HEK293 (cell line): ENCODE results near the gene YAE1.

Experiments
- CTCF ChIA-PET: fragments of 350-600 bp; formaldehyde crosslinking; extraction: SDS; loops from one replicate; lab custom pipeline; 2021; ENCODE audit warnings: antibody characterized with exemption; lab: Yijun Ruan, JAX
- POLR2A ChIA-PET: fragments of 300-600 bp; formaldehyde crosslinking; extraction: SDS; loops from one replicate; lab custom pipeline; 2020; ENCODE audit warnings: antibody characterized with exemption, inconsistent platforms; lab: Yijun Ruan, JAX
- H3K27ac ChIP-seq: fragments of 200-500 bp; sonication (Bioruptor generic); 2 replicates; pipeline ENCODE4 v1.5.1; 2014; ENCODE audit warnings: low read depth, low read length, control low read depth, inconsistent platforms; ENCODE audit errors: extremely low read depth
- H3K36me3 ChIP-seq, 2 experiments: fragments of 200-500 bp in 1 of 2; sonication (Bioruptor generic) in 1 of 2; 1 replicate in 1 of 2; 2 replicates in 1 of 2; pipeline ENCODE4 v1.5.1; 2014 to 2017; ENCODE audit warnings: inconsistent platforms in 2 of 2, low read length in 2 of 2; ENCODE audit not compliant: control insufficient read depth in 2 of 2, insufficient read depth in 1 of 2
- H3K4me1 ChIP-seq: fragments of 200-500 bp; sonication (Bioruptor generic); 2 replicates; pipeline ENCODE4 v1.5.1; 2014; ENCODE audit warnings: mild to moderate bottlenecking, low read length, inconsistent platforms; ENCODE audit not compliant: control insufficient read depth, insufficient read depth
- H3K4me3 ChIP-seq: 2 replicates; pipeline ENCODE4 v1.5.1; 2011; ENCODE audit warnings: low read depth, mild to moderate bottlenecking, control low read depth, low read length, moderate library complexity
- H3K9me3 ChIP-seq: fragments of 200-500 bp; sonication (Bioruptor generic); 2 replicates; pipeline ENCODE4 v1.5.1; 2014; ENCODE audit warnings: low read depth, low read length, inconsistent platforms; ENCODE audit not compliant: control insufficient read depth, insufficient read depth
- BCL11A ChIP-seq: fragments of 450-650 bp; formaldehyde crosslinking; IDR thresholded peaks from 2 replicates; pipeline ENCODE4 v1.5.1; 2016; ENCODE audit warnings: low read depth, missing biosample characterization, missing genetic modification characterization
- BCL11B ChIP-seq: fragments of 450-650 bp; formaldehyde crosslinking; IDR thresholded peaks from 2 replicates; pipeline ENCODE4 v1.5.1; 2016; ENCODE audit warnings: low read depth, missing biosample characterization, missing genetic modification characterization
- EGR2 ChIP-seq: fragments of 450-650 bp; formaldehyde crosslinking; IDR thresholded peaks from 2 replicates; pipeline ENCODE4 v1.5.1; 2016; ENCODE audit warnings: low read depth, missing biosample characterization, missing genetic modification characterization
- FEZF1 ChIP-seq: fragments of 450-650 bp; formaldehyde crosslinking; IDR thresholded peaks from 2 replicates; pipeline ENCODE4 v1.5.1; 2016; ENCODE audit warnings: missing biosample characterization, missing genetic modification characterization
- HOXA7 ChIP-seq: sonication (generic); formaldehyde crosslinking; IDR thresholded peaks from 2 replicates; pipeline ENCODE4 v1.8.1; 2022; ENCODE audit warnings: missing genetic modification reagents, borderline replicate concordance
- KLF10 ChIP-seq: fragments of 450-650 bp; IDR thresholded peaks from 2 replicates; pipeline ENCODE4 v1.5.1; 2018; ENCODE audit warnings: missing biosample characterization, mild to moderate bottlenecking, missing genetic modification characterization
- OSR2 ChIP-seq: fragments of 450-650 bp; formaldehyde crosslinking; IDR thresholded peaks from 2 replicates; pipeline ENCODE4 v1.5.1; 2016; ENCODE audit warnings: missing biosample characterization, missing genetic modification characterization
- PRDM1 ChIP-seq: fragments of 450-650 bp; formaldehyde crosslinking; IDR thresholded peaks from 2 replicates; pipeline ENCODE4; 2016; ENCODE audit warnings: missing biosample characterization, missing genetic modification characterization
- SALL2 ChIP-seq: fragments of 450-650 bp; formaldehyde crosslinking; IDR thresholded peaks from 2 replicates; pipeline ENCODE4 v1.5.0; 2017; ENCODE audit warnings: missing biosample characterization, mild to moderate bottlenecking, missing genetic modification characterization, borderline replicate concordance
- SCRT1 ChIP-seq: fragments of 450-650 bp; formaldehyde crosslinking; IDR thresholded peaks from 2 replicates; pipeline ENCODE4 v1.5.1; 2016; ENCODE audit warnings: missing biosample characterization, missing genetic modification characterization, borderline replicate concordance
- SCRT2 ChIP-seq: fragments of 450-650 bp; formaldehyde crosslinking; IDR thresholded peaks from 2 replicates; pipeline ENCODE4 v1.5.1; 2016; ENCODE audit warnings: missing biosample characterization, missing genetic modification characterization
- SP2 ChIP-seq: fragments of 450-650 bp; formaldehyde crosslinking; IDR thresholded peaks from 2 replicates; pipeline ENCODE4 v1.5.1; 2016; ENCODE audit warnings: missing biosample characterization, missing genetic modification characterization
- ZFP41 ChIP-seq: fragments of 450-650 bp; formaldehyde crosslinking; IDR thresholded peaks from 2 replicates; pipeline ENCODE4 v1.5.1; 2016; ENCODE audit warnings: missing biosample characterization, missing genetic modification characterization, borderline replicate concordance
- ZNF112 ChIP-seq: fragments of 450-650 bp; formaldehyde crosslinking; IDR thresholded peaks from 2 replicates; pipeline ENCODE4 v1.5.0; 2017; ENCODE audit warnings: missing biosample characterization, missing genetic modification characterization
- ZNF140 ChIP-seq: fragments of 450-650 bp; formaldehyde crosslinking; IDR thresholded peaks from 2 replicates; pipeline ENCODE4 v1.5.1; 2016; ENCODE audit warnings: missing biosample characterization, missing genetic modification characterization
- ZNF155 ChIP-seq: fragments of 450-650 bp; formaldehyde crosslinking; IDR thresholded peaks from 2 replicates; pipeline ENCODE4 v1.5.1; 2016; ENCODE audit warnings: missing biosample characterization, missing genetic modification characterization
- ZNF184 ChIP-seq: fragments of 450-650 bp; IDR thresholded peaks from 2 replicates; pipeline ENCODE4 v1.5.1; 2018; ENCODE audit warnings: missing biosample characterization, mild to moderate bottlenecking, missing genetic modification characterization
- ZNF221 ChIP-seq: fragments of 450-650 bp; formaldehyde crosslinking; IDR thresholded peaks from 2 replicates; pipeline ENCODE4 v1.5.1; 2017; ENCODE audit warnings: missing biosample characterization, missing genetic modification characterization, borderline replicate concordance
- ZNF248 ChIP-seq: fragments of 450-650 bp; formaldehyde crosslinking; IDR thresholded peaks from 2 replicates; pipeline ENCODE4 v1.5.1; 2017; ENCODE audit warnings: missing biosample characterization, missing genetic modification characterization
- ZNF354C ChIP-seq: fragments of 450-650 bp; formaldehyde crosslinking; IDR thresholded peaks from 2 replicates; pipeline ENCODE4 v1.5.1; 2016; ENCODE audit warnings: missing biosample characterization, missing genetic modification characterization, low read depth, borderline replicate concordance
- ZNF404 ChIP-seq: fragments of 450-650 bp; formaldehyde crosslinking; IDR thresholded peaks from 2 replicates; pipeline ENCODE4 v1.5.1; 2017; ENCODE audit warnings: missing biosample characterization, missing genetic modification characterization
- ZNF416 ChIP-seq: fragments of 450-650 bp; formaldehyde crosslinking; IDR thresholded peaks from 2 replicates; pipeline ENCODE4 v1.5.1; 2016; ENCODE audit warnings: missing biosample characterization, missing genetic modification characterization
- ZNF433 ChIP-seq: fragments of 450-650 bp; formaldehyde crosslinking; IDR thresholded peaks from 2 replicates; pipeline ENCODE4 v1.5.1; 2016; ENCODE audit warnings: missing biosample characterization, missing genetic modification characterization, low read depth
- ZNF510 ChIP-seq: fragments of 450-650 bp; formaldehyde crosslinking; IDR thresholded peaks from 2 replicates; pipeline ENCODE4 v1.5.1; 2018; ENCODE audit warnings: mild to moderate bottlenecking, missing genetic modification characterization, missing biosample characterization; ENCODE audit not compliant: insufficient replicate concordance
- ZNF549 ChIP-seq: fragments of 450-650 bp; IDR thresholded peaks from 2 replicates; pipeline ENCODE4 v1.5.1; 2018; ENCODE audit warnings: missing biosample characterization, missing genetic modification characterization, mild to moderate bottlenecking, inconsistent platforms, moderate library complexity
- ZNF629 ChIP-seq: fragments of 450-650 bp; formaldehyde crosslinking; IDR thresholded peaks from 2 replicates; pipeline ENCODE4 v1.5.1; 2017; ENCODE audit warnings: missing biosample characterization, missing genetic modification characterization
- ZNF777 ChIP-seq: fragments of 450-650 bp; formaldehyde crosslinking; IDR thresholded peaks from 2 replicates; pipeline ENCODE4 v1.5.1; 2017; ENCODE audit warnings: missing biosample characterization, missing genetic modification characterization, borderline replicate concordance
- ZNF792 ChIP-seq: fragments of 450-650 bp; formaldehyde crosslinking; IDR thresholded peaks from 2 replicates; pipeline ENCODE4 v1.5.1; 2016; ENCODE audit warnings: missing biosample characterization, missing genetic modification characterization
- ZXDB ChIP-seq: fragments of 450-650 bp; formaldehyde crosslinking; IDR thresholded peaks from 2 replicates; pipeline ENCODE4 v1.5.1; 2016; ENCODE audit warnings: missing biosample characterization, missing genetic modification characterization
- TF ChIP-seq, protein P1 (sequence below): fragments of 450-650 bp; formaldehyde crosslinking; IDR thresholded peaks from 2 replicates; pipeline ENCODE4 v1.5.1; 2016; ENCODE audit warnings: missing biosample characterization, missing genetic modification characterization, borderline replicate concordance
- TF ChIP-seq, protein P2 (sequence below): fragments of 450-650 bp; IDR thresholded peaks from 2 replicates; pipeline ENCODE4 v1.5.1; 2018; ENCODE audit warnings: missing biosample characterization, missing genetic modification characterization

Gene YAE1

DNA sequence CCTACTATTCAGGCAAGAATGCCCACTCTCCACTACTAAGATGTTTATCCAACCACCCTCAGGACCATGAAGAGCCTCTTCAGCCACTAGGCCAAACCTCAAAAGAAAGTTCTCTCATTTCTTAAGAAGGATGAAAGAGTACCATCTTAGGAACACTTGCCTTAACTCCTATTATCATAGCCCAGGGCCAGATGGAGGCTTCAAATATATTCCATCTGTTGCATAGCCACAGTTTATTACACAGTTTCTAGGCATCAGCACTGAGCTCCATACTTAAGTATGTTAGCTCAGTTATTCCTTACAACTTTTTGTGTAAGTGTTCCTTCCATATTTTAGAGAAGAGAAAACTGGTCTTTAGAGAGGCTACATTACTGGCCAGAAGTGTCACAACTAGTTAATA, 37.4 kb upstream of the YAE1 start (continued):
- TF ChIP-seq, protein P1, sequence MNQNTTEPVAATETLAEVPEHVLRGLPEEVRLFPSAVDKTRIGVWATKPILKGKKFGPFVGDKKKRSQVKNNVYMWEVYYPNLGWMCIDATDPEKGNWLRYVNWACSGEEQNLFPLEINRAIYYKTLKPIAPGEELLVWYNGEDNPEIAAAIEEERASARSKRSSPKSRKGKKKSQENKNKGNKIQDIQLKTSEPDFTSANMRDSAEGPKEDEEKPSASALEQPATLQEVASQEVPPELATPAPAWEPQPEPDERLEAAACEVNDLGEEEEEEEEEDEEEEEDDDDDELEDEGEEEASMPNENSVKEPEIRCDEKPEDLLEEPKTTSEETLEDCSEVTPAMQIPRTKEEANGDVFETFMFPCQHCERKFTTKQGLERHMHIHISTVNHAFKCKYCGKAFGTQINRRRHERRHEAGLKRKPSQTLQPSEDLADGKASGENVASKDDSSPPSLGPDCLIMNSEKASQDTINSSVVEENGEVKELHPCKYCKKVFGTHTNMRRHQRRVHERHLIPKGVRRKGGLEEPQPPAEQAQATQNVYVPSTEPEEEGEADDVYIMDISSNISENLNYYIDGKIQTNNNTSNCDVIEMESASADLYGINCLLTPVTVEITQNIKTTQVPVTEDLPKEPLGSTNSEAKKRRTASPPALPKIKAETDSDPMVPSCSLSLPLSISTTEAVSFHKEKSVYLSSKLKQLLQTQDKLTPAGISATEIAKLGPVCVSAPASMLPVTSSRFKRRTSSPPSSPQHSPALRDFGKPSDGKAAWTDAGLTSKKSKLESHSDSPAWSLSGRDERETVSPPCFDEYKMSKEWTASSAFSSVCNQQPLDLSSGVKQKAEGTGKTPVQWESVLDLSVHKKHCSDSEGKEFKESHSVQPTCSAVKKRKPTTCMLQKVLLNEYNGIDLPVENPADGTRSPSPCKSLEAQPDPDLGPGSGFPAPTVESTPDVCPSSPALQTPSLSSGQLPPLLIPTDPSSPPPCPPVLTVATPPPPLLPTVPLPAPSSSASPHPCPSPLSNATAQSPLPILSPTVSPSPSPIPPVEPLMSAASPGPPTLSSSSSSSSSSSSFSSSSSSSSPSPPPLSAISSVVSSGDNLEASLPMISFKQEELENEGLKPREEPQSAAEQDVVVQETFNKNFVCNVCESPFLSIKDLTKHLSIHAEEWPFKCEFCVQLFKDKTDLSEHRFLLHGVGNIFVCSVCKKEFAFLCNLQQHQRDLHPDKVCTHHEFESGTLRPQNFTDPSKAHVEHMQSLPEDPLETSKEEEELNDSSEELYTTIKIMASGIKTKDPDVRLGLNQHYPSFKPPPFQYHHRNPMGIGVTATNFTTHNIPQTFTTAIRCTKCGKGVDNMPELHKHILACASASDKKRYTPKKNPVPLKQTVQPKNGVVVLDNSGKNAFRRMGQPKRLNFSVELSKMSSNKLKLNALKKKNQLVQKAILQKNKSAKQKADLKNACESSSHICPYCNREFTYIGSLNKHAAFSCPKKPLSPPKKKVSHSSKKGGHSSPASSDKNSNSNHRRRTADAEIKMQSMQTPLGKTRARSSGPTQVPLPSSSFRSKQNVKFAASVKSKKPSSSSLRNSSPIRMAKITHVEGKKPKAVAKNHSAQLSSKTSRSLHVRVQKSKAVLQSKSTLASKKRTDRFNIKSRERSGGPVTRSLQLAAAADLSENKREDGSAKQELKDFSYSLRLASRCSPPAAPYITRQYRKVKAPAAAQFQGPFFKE, result no peak
- TF ChIP-seq SALL2 (tag by site-specific recombination) (no peak), ZXDB (no peak), SP2 (tag by site-specific recombination) (no peak), ZNF221 (tag by site-specific recombination) (no peak), ZNF184 (tag by site-specific recombination) (no peak), ZNF248 (tag by site-specific recombination) (no peak), EGR2 (no peak), ZNF140 (tag by site-specific recombination) (no peak)

DNA sequence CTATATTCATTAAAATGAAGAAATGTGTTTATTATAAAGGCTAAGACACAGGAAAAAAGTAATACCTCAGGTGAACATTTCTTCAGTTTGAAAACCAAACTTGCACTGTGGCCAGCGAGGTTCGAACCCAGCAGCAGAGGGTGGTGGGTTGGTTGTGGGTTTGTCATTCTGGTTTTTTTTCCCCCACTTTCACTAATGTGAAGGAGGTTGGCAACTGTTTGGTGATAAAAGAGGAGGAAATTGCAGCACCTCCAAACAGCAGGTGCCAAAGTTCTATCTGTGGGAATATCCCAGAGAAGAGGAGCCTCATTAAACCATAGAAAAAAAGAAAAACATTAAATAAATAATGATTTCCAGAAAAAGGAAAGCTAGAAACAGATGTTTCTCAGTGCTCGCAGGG, 36.6 kb upstream of the YAE1 start:
- POLR2A ChIA-PET, result no interaction called here

DNA sequence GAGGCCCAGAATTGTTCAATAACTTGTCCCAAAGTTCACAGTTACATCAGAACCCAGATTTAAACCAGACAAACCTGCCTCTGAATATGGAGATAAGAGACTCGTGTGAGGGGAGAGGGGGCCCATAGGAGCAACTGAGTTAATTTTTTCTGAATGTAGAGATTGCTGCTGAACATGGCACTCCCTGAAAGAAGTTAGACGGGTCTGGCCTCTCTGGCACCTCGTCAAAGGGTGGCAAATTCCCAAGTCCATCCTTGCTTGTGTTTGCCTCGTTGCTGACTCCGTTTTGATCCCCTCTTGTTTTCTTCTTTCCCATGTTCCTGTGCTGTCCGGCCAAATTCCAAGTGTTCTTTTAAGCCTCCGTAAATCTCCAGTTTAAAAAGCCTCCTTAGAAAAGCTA, 35.2 kb upstream of the YAE1 start:
- ChIA-PET CTCF (no interaction called here), POLR2A (no interaction called here)
- Histone ChIP-seq H3K4me3 (no peak overlapping the region), H3K27ac (no peak overlapping the region), H3K36me3 (no peaks in the 10 kb centered on the region), H3K4me1 (no peaks in the 10 kb centered on the region), H3K9me3 (no peaks in the 10 kb centered on the region)
- TF ChIP-seq ZNF792 (tag by site-specific recombination) (no peak), OSR2 (tag by site-specific recombination) (no peak), ZNF404 (no peak), ZNF155 (tag by site-specific recombination) (no peak), ZNF549 (tag by site-specific recombination) (no peak)
- TF ChIP-seq, protein P2, sequence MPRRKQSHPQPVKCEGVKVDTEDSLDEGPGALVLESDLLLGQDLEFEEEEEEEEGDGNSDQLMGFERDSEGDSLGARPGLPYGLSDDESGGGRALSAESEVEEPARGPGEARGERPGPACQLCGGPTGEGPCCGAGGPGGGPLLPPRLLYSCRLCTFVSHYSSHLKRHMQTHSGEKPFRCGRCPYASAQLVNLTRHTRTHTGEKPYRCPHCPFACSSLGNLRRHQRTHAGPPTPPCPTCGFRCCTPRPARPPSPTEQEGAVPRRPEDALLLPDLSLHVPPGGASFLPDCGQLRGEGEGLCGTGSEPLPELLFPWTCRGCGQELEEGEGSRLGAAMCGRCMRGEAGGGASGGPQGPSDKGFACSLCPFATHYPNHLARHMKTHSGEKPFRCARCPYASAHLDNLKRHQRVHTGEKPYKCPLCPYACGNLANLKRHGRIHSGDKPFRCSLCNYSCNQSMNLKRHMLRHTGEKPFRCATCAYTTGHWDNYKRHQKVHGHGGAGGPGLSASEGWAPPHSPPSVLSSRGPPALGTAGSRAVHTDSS (tag by site-specific recombination), result no peak

More for the DNA sequence above, 36.6 kb upstream of the YAE1 start:
- CTCF ChIA-PET, result interaction anchor here (1.8 kb wide), 1 partner anchor 9 kb away, joined by 4 read pairs; no protein-coding TSS in a partner anchor
- no peak for TF ChIP-seq SCRT1
- TF ChIP-seq ZXDB, result no peak
- no peak for TF ChIP-seq ZNF510 (tag by site-specific recombination)
- no peak for TF ChIP-seq HOXA7
- no peak for TF ChIP-seq ZNF433 (tag by site-specific recombination)
- no peak for TF ChIP-seq KLF10
- TF ChIP-seq FEZF1 (tag by site-specific recombination), result no peak
- no peak for TF ChIP-seq SCRT2
- no peak for TF ChIP-seq ZNF777
- no peak for TF ChIP-seq ZNF112 (tag by site-specific recombination)
- no peak for TF ChIP-seq BCL11A
- TF ChIP-seq ZFP41, result no peak
- no peak for TF ChIP-seq PRDM1 (tag by site-specific recombination)
- TF ChIP-seq ZNF629 (tag by site-specific recombination), result no peak
- TF ChIP-seq ZNF416 (tag by site-specific recombination), result no peak
- no peak for TF ChIP-seq BCL11B (tag by site-specific recombination)
- no peak for TF ChIP-seq ZNF354C
- Histone ChIP-seq H3K27ac (no peak overlapping the region), H3K4me1 (no peaks in the 10 kb centered on the region), H3K9me3 (no peaks in the 10 kb centered on the region), H3K36me3 (no peaks in the 10 kb centered on the region), H3K4me3 (no peak overlapping the region)
